ENCODE data around the gene PAOX. TPM values are rescaled to one million over a fixed set of nuclear protein-coding genes. Genes with fewer than 3 reads are reported as not detected.
"Not testable (repeated sequence)": the region's sequence is repeated elsewhere in the genome, so short reads cannot be mapped to it uniquely, and the experiment has no call there.

PAOX gene
- total RNA-seq, 1 donor from 2014 or later: 9.6 TPM

DNA sequence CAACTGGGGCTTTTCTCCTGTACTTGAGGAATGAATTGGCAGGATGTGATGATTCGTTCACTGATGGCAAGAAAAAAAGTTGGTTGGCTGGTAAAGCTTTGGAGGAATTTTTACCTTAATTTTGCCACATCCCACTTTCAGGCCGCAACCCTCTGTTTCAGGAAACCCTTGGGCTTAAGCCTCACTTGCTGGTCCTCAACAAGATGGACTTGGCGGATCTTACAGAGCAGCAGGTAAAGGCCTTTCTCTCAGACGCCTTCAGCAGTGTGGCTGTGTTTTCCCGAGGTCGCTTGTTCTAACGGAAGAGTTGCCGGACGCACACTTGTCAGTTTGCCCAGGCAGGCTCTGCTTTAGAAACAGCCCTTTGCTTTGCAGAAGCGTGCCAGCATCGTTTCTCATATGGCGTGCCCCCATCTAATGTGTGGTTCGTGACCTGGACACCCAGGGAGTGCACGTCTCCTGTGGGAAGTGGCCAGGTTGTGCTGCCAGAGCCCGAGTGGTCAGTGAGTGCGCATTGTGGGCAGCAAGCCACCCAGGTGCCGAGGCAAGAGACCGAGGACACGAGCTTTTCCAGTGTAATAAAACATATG, 17.1 kb downstream of the PAOX start:
- intact Hi-C loops (cut with DNase I): no loop called here
- DNase-seq (ENCODE audit: low spot score): no peak
- ATAC-seq: no peak

DNA sequence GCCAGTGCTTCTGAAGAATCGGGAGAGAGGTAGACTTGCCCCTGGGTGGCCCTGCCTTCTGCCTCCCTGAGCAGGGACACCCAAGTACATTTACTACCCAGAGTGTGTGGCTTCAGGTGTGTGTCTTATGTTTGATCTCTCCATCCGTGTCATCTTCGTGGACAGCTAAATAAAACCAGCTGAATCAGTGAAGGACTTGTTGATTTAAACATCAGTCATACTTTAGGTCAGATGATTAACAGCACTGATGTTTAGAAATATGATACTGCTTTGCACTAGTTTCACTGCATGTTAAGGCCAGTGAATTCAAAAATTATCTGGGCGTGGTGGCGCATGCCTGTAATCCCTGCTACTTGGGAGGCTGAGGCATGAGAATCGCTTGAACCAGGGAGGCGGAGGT, 18.9 kb downstream of the PAOX start:
- no peak for ATAC-seq
- no peak for DNase-seq (ENCODE audit: low spot score)
- intact Hi-C loops (cut with DNase I): no loop called here

DNA sequence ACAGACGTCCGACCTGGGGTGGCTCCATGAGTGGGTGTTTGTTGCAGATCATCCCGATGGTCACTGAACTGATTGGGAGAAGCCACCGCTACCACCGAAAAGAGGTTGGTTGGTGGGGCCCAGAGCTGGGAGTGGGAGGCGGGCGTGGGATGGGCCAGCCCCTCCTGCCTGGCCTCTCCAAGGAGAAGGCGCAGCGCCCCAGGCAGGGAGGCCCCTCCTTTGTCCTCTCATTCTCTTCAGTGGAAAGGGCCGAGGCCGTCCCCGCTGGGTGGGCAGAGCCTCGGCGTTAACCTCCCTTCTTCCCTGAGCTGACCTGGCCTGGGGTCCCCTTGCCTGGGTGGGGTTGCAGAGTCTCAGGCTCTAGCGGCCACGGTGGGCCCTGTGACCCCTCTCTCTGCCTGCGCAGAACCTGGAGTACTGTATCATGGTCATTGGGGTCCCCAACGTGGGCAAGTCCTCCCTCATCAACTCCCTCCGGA, 20.1 kb downstream of the PAOX start:
- intact Hi-C loops (cut with DNase I): no loop called here
- ATAC-seq: no peak

DNA sequence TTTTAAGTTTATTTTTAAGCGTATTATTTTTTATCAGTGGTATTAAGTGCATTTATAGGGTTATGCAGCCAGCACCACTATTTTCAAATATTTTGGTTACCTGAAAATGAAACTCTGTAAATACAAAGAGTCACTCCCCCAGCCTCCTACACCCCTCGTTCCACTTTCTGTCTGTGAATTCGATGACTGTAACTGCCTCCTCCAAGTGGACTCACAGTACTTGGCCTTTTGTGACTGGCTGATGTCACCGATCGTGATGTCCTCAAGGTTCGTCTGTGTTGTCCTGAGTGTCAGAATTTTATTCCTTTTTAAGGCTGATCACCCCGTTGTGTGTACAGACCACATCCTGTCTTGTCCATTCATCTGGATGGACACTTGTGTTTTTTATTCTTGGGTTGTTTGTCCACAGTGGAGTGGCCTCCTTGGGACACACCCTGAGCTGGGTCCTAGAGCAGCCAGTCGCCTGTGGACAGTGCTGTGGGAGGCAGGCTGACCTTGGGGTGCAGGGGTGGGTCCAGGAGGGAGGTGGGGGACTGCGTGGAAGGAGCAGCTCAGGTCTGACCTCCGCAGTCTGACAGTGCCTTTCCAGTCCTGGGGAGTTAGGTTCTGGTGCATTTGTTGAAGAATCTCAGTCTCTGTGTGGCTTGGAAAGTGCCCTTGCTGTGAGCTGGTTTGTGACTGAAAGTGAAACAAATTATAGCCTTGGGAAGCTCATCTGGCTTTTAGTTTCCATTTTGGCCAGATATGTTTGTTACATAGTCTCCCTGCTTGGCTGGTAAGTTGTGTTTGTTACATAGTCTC, 21.8 kb downstream of the PAOX start:
- ATAC-seq: no peak
- no peak for DNase-seq (ENCODE audit: low spot score)
- intact Hi-C loops (cut with DNase I): no loop called here

More for the DNA sequence above, 20.1 kb downstream of the PAOX start:
- DNase-seq (ENCODE audit: low spot score): no peak

DNA sequence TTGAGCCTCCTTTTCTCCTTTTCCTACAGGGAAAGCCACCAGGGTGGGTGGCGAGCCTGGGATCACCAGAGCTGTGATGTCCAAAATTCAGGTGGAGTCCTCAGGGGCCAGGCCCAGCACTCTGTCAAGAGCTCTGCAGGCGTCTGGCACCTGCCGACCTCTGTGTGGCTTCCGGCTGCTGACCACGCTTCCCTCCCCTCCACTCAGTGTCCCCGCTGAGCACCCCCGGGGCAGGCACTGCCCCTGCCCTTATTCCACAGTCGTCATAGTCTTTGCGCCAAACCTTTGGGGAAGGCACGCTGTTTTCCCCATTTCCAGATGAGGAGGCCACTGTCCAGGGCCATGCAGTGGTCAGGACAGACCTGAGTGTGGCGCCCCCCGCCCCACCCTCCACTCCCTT, 22.4 kb downstream of the PAOX start:
- intact Hi-C loops (cut with DNase I): no loop called here
- DNase-seq (ENCODE audit: low spot score) (no peak), ATAC-seq (no peak)

DNA sequence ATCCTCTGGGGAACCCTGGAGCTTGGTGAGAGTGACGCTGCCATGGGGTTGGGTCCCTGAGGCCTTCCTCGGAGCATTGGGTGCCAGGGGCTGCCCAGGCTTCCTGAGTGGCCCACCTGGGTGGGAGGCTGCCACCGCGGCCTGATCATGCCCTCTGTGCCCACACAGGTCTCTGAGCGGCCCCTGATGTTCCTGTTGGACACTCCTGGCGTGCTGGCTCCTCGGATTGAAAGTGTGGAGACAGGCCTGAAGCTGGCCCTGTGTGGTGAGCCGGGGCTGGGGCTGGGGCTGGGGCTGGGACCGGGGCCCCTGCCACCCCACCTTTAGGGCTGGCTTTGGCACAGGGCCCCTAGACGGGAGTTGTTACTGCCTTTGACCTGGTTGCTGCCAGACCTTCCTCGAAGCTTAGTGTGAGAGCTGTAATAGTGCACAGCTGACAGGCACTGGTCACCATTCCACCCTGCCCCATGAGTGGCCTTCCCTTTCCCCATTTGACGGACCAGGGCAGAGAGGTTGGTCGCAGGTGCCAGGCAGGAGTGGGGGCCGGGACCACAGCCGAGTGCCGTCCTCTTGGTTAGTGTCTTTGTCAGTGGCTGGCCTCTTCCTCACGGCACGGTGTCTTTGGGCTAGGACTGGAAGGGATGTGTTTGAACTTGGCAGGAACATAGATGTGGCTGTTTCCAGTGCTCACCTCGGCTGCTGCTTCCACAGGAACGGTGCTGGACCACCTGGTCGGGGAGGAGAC, 23.1 kb downstream of the PAOX start:
- ATAC-seq: no peak
- DNase-seq (ENCODE audit: low spot score): no peak
- intact Hi-C loops (cut with DNase I): no loop called here

DNA sequence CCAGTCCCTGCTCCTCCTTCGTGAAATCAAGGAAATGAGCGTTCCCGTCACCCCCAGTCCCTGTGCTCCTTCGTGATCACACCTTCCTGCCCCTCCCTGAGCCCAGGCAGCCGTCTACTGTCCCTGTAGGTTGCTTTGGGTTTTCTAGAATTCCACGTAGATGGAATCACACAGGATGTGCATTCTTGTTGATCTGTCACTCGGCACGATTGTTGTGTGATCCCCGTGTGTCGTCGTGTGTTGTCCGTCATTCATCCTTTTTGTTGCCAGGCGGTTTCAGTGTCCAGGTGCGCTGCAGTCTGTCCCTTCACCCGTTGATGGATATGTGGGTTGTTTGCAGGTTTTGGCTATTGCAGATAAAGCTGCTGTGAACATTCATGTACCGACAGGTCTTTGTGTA, 24.3 kb downstream of the PAOX start:
- ATAC-seq: no peak
- intact Hi-C loops (cut with DNase I): no loop called here
- no peak for DNase-seq (ENCODE audit: low spot score)

DNA sequence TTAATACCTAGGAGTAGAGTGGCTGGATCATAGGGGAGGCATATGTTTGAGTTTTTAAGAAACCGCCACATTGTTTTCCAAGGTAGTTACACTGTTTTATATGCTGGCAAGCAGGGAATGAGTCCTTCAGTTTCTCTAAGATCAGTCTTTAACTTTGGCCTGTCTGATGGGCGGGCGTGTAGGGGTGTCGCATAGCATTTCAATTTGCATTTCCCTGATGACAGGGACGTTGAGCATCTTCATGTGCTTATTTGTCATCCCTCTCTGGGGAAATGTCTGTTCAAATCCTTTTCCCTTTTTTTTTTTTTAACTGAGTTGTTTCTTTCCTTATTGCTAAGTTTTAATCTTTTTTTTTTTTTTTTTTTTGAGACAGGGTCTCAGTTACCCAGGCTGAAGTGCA, 24.7 kb downstream of the PAOX start:
- ATAC-seq (no peak), DNase-seq (ENCODE audit: low spot score) (no peak)
- intact Hi-C loops (cut with DNase I): no loop called here

DNA sequence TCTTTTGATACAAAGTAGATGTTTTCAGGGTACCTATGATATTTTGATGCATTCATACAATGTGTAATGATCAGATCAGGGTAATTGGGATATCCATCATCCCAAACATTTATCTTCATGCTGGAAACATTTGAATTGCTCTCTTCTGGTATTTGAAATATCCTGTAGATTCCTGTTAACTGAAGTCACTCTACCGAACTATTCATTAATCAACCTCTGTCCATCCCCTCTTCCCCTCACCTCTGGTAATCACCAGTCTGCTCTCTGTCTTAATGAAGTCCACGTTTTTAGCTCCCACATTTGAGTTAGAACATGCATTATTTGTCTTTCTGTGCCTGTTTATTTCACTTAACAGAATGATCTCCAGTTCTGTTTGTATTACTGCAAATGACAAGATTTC, 26.2 kb downstream of the PAOX start:
- intact Hi-C loops (cut with DNase I): no loop called here
- ATAC-seq (no peak), DNase-seq (ENCODE audit: low spot score) (no peak)

DNA sequence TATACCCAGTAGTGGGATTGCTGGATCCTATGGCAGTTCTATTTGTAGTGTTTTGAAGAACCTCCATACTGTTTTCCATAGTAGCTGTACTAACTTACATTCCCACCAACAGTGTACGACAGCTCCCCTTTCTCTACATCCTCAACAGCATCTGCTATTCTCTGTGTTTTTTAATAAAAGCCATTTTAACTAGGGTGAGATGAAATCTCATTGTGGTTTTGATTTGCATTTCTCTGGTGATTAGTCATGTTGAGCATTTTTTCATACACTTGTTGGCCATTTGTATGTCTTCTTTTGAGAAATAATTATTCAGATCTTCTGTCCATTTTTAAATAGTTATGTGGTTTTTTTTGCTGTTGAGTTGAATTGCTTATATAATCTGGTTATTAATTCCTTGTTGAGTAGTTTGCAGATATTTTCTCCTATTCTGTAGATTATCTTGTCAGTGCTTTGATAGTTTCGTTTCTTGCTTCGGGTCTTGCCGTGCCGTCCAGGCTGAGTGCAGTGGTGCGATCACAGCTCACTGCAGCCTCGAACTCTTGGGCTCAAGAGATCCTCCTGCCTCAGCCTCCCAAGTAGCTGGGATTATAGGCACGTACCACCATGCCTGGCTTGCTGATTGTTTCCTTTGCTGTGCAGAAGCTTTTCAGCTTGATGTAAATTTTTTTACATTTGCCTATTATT, 26.9 kb downstream of the PAOX start:
- DNase-seq (ENCODE audit: low spot score): no peak
- ATAC-seq: no peak
- intact Hi-C loops (cut with DNase I): no loop called here

DNA sequence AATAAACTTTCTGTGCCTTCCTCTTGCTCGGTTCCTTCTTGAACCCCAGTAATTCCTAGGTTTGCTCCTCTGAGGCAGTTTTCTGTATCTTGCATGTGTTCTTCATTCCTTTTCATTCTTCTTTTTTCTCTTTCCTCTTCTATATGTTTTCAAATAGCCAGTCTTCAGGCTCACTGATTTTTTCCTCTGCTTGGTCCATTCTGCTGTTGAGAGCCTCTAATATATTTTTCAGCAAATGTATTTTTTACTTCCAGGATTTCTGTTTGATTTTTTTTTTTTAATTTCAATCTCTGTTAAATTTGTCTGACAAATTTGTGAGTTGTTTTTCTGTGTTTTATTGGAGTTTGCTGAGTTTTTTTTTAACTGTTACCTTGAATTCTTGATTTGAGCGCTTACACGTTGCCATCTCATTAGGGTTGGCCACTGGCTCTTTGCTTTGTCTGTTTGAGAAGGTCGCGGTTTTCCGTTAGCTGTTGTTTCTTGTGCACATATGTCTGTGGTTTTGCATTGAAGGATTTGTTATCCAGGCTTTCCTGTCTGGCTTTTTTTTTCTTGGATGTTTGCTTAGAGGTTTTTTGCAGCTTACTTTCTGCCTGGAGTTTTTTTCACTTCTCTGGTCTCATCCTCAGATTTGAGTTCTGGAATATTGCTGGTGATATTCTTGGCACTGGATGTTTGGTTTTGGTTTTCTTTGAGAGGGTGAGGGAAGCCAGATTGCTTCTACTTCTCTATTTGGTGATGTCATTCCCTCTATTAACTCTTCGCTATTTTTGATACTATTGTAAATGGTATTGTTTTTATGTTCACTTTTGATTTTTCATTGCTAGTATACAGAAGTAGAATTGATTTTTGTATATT, 32.7 kb downstream of the PAOX start:
- DNase-seq (ENCODE audit: low spot score) (no peak), ATAC-seq (no peak)
- intact Hi-C loops (cut with DNase I): no loop called here

DNA sequence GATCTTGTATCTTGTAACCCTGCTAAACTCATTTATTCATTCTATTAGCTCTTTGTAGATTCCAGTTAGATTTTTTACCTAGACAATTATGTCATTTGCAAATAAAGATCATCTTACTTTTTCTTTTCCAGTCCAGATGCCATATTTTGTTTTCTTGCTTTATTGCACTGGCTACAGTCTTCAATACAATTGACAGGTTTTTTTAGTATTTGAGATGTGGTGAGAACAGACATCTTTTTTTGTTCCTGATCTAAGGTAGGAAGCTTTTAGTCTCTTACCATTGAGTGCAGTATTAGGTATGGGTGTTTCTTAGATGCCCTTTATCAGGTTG, 33.3 kb downstream of the PAOX start:
- ATAC-seq: no peak
- DNase-seq (ENCODE audit: low spot score): no peak
- intact Hi-C loops (cut with DNase I): no loop called here

DNA sequence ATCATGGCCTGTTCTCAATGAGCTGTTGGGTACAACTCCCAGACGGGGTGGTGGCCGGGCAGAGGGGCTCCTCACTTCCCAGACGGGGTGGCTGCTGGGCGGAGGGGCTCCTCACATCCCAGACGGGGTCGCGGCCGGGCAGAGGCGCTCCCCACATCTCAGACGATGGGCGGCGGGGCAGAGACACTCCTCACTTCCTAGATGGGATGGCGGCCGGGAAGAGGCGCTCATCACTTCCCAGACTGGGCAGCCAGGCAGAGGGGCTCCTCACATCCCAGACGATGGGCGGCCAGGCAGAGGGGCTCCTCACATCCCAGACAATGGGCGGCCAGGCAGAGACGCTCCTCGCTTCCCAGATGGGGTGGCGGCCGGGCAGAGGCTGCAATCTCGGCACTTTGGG, 35.3 kb downstream of the PAOX start:
- DNase-seq (ENCODE audit: low spot score); ATAC-seq; intact Hi-C loops (cut with DNase I): not testable (repeated sequence)

DNA sequence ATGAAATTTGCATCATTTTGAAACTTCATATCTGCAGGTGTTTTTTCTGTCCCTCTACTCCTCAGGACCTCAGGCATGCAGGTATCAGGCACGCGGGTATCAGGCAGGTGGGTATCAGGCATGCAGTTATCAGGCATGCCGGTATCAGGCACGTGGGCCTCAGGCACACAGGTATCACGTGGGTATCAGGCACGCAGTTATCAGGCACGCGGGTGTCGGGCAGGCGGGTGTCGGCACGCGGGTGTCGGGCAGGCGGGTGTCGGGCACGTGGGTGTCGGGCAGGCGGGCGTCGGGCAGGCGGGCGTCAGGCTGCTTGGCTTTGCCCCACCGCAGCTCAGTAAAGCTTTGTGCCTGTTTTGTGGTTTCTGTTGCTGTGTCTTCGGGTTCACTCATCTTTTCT, 36.7 kb downstream of the PAOX start:
- ATAC-seq (no peak), DNase-seq (ENCODE audit: low spot score) (no peak)
- intact Hi-C loops (cut with DNase I): no loop called here

DNA sequence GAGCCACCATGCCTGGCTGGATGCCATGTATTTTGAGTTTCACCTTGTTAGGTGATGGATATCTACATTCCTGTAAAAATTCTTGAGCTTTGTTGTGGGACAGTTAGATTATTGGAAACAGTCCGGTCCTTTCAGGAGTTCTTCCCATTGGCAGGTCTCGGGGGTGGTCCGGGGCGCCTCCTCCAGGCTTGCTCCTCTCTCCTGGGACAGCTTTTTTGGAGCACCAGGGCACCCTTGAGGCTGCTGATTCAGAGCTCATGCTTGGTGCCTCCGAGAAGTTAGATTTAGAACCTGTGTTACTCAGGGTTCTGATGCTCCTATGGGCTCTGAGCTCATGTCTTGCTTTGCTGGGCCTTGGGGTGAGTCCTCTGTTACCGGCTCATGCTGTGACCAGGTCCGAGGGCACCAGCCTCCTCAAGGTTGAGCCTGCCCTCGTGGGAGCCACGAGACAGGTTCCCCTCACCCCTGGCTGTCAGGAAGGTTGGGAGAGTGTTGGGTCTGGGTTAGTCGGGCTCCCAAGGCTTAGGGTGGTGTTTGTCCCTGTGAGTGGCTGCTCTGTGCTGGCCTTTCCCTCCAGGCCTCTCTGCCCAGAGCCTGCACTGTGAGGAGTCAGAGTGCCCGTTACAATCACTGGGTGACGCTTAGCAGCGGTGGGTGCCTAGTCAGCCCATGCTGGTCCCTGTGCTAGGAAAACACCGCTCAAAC, 39.4 kb downstream of the PAOX start:
- DNase-seq (ENCODE audit: low spot score) (no peak), ATAC-seq (no peak)
- intact Hi-C loops (cut with DNase I): no loop called here

DNA sequence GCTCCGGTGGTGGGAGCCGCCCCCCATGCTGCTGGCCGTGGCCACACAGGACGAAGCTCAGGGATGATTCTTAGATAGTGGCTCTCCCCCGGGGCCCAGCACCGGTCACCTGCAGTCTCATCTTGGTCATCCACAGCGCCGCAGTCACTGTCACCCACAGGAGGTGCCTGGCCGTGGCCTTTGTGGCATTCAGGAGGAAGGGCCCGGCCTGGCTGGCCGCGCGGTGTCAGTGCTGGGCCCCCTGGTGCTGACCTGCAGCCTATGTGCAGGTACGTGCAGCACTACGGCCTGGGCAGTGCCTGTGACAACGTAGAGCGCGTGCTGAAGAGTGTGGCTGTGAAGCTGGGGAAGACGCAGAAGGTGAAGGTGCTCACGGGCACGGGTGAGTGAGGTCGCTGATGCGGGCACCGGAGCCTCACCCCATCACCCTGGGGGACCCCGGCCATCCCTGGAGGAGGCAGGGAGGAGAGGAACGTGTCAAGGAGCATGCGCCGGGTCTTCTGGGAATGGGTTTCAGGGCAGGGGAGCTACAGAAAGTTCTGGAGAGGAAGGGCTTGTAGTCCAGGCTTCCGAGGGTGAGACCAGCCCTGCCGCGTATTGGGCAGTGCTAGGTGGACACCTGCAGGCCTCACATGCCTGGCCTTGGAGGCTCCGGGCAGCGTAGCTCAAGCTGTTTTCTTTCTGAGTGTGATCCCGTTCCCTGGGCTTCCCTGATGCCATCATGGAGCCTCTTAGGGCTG, 40.3 kb downstream of the PAOX start:
- intact Hi-C loops (cut with DNase I): no loop called here
- ATAC-seq (no peak), DNase-seq (ENCODE audit: low spot score) (no peak)

DNA sequence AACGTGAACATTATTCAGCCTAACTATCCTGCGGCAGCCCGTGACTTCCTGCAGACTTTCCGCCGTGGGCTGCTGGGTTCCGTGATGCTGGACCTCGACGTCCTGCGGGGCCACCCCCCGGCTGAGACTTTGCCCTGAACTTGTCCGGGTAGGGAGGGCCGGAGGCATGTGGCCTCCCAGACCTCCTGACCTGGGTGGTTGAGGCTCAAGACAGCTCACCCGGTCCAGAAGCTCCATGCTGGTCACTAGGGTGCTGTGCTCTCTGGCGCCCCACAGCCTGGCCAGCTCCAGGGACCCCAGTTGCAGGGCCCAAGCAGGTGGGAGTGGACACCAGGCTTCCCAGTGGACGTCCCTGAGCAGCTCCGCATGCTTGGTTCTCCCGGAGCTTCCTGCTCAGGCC, 41.0 kb downstream of the PAOX start:
- ATAC-seq (no peak), DNase-seq (ENCODE audit: low spot score) (no peak)
- intact Hi-C loops (cut with DNase I): no loop called here

DNA sequence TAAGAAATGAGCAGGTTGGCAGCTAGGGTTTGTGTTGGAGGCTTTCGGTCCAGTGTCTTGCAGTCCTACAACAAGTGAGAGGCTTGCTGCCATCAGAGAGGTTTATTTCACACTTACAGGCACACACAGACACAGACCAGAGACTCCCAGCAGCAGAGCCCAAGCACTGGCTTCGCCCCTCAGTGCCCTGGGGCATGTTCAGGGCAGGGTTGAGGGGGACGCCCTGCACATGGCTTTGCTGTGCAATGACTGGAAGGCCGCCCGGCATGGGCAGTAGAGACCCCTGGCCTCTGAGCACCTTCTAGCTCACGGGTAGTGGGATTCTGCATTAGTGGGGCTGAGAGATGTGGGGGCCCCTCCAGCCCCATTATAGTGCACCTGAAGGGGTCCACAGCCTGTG, 41.5 kb downstream of the PAOX start:
- ATAC-seq (no peak), DNase-seq (ENCODE audit: low spot score) (no peak)
- intact Hi-C loops (cut with DNase I): no loop called here
